Neural crest cell (in vitro differentiated cells): ENCODE results near the gene PMIS2. TPM values are rescaled to one million over a fixed set of nuclear protein-coding genes. Genes with fewer than 3 reads are reported as not detected.

ENCODE experiments used
- DNase-seq: peaks from one replicate; pipeline ENCODE4 v3.0.0; 2021; ENCODE audit warnings: low read depth, mixed read lengths, low spot score
- H3K27ac Mint-ChIP-seq: one replicate; pipeline ENCODE4 v1.8.0; 2021; ENCODE audit warnings: mild to moderate bottlenecking, mixed read lengths; ENCODE audit not compliant: unreplicated experiment
- H3K27me3 Mint-ChIP-seq: 2 replicates; pipeline ENCODE4 v1.8.0; 2021; ENCODE audit warnings: low read depth, mild to moderate bottlenecking, mixed read lengths
- H3K36me3 Mint-ChIP-seq: 2 replicates; pipeline ENCODE4 v1.8.0; 2021; ENCODE audit warnings: low read depth, mild to moderate bottlenecking, mixed read lengths
- H3K4me1 Mint-ChIP-seq: 2 replicates; pipeline ENCODE4 v1.8.0; 2021; ENCODE audit warnings: mixed read lengths
- H3K4me3 Mint-ChIP-seq: one replicate; pipeline ENCODE4 v1.8.0; 2021; ENCODE audit warnings: mild to moderate bottlenecking, mixed read lengths
- H3K9me3 Mint-ChIP-seq: 2 replicates; pipeline ENCODE4 v1.8.0; 2021; ENCODE audit warnings: mixed read lengths
- total RNA-seq: library from RNA; stranded (reverse); gene quantifications from 2 replicates; pipeline ENCODE4 v1.2.1, GENCODE V29; 2021
- TF ChIP-seq, protein P1 (sequence below): fragments of 200-600 bp; sonication (generic); conservative IDR thresholded peaks from 2 replicates; pipeline ENCODE4 v1.5.0; 2021; ENCODE audit warnings: antibody characterized with exemption, mild to moderate bottlenecking

Gene PMIS2
- total RNA-seq, 1 donor from 2014 or later: not detected

DNA sequence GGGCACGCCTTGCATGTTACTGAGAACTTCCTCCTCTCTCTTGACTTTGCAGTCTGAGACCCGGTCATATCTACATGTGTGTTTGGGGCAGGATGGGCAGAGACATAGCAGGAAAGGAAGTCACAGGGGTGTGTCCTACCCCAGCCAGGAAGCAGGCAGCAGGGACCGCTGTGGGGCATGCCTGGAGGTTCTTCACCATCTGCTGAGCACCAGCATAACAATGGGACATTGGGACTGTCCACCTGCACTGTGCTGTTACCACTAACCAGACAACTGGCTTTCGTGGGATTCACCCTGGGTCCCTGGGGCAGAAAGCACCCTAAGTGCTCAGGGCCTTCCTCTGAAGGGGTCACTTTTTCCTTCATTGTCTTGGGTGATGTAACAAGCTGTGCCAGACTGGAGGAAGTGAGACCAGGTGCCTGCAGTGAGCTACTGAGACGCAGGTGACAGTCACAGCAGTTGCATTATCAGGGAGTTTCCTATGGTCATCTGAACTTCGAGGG is 23.9 kb downstream of the PMIS2 start:
- H3K36me3 Mint-ChIP-seq: no peaks in the 10 kb centered on the region

GRCh38 chr19:35612224-35612558 is 26.2 kb downstream of the PMIS2 start:
- Mint-ChIP-seq H3K9me3 (peaks cover 9% of the 10 kb centered on the region), H3K4me1 (peaks cover 11% of the 10 kb centered on the region), H3K4me3 (peak overlapping the region; percentile 92), H3K36me3 (peaks cover 3% of the 10 kb centered on the region), H3K27ac (no peak overlapping the region), H3K27me3 (no peaks in the 10 kb centered on the region)
- DNase-seq: no peak
- TF ChIP-seq, protein P1, sequence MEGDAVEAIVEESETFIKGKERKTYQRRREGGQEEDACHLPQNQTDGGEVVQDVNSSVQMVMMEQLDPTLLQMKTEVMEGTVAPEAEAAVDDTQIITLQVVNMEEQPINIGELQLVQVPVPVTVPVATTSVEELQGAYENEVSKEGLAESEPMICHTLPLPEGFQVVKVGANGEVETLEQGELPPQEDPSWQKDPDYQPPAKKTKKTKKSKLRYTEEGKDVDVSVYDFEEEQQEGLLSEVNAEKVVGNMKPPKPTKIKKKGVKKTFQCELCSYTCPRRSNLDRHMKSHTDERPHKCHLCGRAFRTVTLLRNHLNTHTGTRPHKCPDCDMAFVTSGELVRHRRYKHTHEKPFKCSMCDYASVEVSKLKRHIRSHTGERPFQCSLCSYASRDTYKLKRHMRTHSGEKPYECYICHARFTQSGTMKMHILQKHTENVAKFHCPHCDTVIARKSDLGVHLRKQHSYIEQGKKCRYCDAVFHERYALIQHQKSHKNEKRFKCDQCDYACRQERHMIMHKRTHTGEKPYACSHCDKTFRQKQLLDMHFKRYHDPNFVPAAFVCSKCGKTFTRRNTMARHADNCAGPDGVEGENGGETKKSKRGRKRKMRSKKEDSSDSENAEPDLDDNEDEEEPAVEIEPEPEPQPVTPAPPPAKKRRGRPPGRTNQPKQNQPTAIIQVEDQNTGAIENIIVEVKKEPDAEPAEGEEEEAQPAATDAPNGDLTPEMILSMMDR: no peak

More for the DNA sequence above, 23.9 kb downstream of the PMIS2 start:
- Mint-ChIP-seq H3K27me3 (no peaks in the 10 kb centered on the region), H3K4me1 (peaks cover 11% of the 10 kb centered on the region), H3K27ac (no peak overlapping the region), H3K4me3 (no peak overlapping the region), H3K9me3 (peaks cover 9% of the 10 kb centered on the region)
- TF ChIP-seq, protein P1: no peak
- no peak for DNase-seq

DNA sequence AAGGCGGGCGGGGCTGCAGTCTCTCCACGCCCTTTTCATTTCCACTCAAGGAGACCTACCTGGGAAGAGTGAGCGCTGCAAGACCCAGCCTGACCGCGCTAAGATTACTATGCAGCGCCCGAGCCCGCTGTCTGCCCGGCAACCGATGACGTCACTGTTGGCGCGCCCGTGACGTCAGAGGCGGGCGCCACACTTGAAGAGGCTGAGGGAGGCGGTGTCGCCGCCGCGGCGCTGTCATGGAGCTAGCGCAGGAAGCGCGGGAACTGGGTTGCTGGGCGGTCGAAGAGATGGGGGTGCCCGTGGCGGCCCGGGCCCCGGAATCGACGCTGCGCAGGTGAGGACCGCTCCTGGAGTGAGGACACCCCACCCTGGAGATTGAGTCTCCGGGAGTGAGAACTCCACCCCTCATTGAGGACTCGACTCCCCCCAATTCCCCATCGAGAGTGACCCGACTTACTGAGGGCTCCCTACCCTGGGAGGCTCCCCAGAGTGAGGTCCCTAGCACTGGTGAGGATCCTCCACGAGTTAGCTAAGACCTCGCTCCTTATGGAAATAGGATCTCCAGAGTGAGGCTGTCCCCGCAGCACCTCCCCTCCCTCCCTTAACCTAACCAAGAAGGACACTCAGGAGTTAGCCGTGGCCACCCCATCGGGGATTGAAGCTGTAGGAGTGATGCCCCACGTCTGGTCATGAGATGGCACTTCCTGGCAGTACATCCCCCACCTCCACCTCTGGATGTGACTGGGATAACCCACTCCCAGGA is 26.8 kb downstream of the PMIS2 start, which contains the start of gene HAUS5:
Gene HAUS5, plus strand, starts transcription at position 177 of the 763 bp plus-strand sequence. Its CDS starts 60 bp downstream, at position 237.
- peak; percentile 93 for DNase-seq
- Mint-ChIP-seq H3K4me1 (peaks cover 11% of the 10 kb centered on the region), H3K4me3 (peak within 1 kb of the TSS; percentile 92), H3K27me3 (no peaks in the 10 kb centered on the region), H3K27ac (peak within 1 kb of the TSS; percentile 96), H3K36me3 (peaks cover 3% of the 10 kb centered on the region), H3K9me3 (peaks cover 6% of the 10 kb centered on the region)
- TF ChIP-seq, protein P1: no peak

- no peak for DNase-seq
- H3K36me3 Mint-ChIP-seq: peaks cover 3% of the 10 kb centered on the region
- peak overlapping the region; percentile 6 for H3K27ac Mint-ChIP-seq
- H3K27me3 Mint-ChIP-seq: no peaks in the 10 kb centered on the region
- H3K4me1 Mint-ChIP-seq: peaks cover 11% of the 10 kb centered on the region
- peak overlapping the region; percentile 92 for H3K4me3 Mint-ChIP-seq
- H3K9me3 Mint-ChIP-seq: peaks cover under 1% of the 10 kb centered on the region
- TF ChIP-seq, protein P1: no peak
Measured at GRCh38 chr19:35613574-35613973, 27.6 kb downstream of the PMIS2 start.

DNA sequence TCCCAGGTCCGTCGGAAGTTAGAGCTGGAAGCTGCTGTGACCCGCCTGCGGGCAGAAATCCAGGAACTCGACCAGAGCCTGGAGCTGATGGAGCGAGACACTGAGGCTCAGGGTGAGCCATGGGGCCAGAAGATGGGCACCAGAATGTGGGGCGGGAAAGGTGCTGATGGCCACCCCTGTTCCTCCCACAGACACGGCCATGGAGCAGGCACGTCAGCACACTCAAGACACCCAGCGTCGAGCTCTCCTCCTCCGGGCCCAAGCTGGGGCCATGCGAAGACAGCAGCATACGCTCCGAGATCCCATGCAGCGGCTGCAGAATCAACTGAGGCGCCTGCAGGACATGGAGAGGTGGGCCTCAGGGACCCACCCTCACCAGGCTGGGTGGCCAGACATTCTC is 29.1 kb downstream of the PMIS2 start:
- Mint-ChIP-seq H3K4me3 (peak overlapping the region; percentile 54), H3K9me3 (no peaks in the 10 kb centered on the region), H3K4me1 (peaks cover 11% of the 10 kb centered on the region), H3K27me3 (no peaks in the 10 kb centered on the region), H3K36me3 (peaks cover 3% of the 10 kb centered on the region), H3K27ac (no peak overlapping the region)
- TF ChIP-seq, protein P1: no peak
- DNase-seq: no peak
